Endothelial cell of umbilical vein (primary cell): Measurements from ENCODE around the gene ANK2. TPM values are rescaled to one million over a fixed set of nuclear protein-coding genes. Genes with fewer than 3 reads are reported as not detected.

Experiments used
- BruUV-seq: library from RNA; stranded (reverse); fragments of 400-500 nt; replicated peaks from 2 replicates; lab custom pipeline; 2021; lab: Mats Ljungman, UMichigan
- CTCF ChIA-PET: fragments of 300-600, 350-600 bp; sonication (Branson Sonifier 250); formaldehyde crosslinking; loops from one replicate; lab custom pipeline; 2021; ENCODE audit warnings: antibody characterized with exemption, inconsistent platforms; lab: Charles Lee
- POLR2A ChIA-PET: fragments of 300-600, 350-600 bp; sonication (Branson Sonifier 250); formaldehyde crosslinking; loops from one replicate; lab custom pipeline; 2021; ENCODE audit warnings: antibody characterized with exemption, inconsistent platforms; lab: Charles Lee
- DNase-seq: peaks from one replicate; pipeline ENCODE4 v3.0.0-alpha.2; 2011; ENCODE audit warnings: low read depth, low spot score
- FAIRE-seq: peaks from 2 replicates; lab custom pipeline; 2011; peaks lifted over from hg19 to GRCh38; lab: Jason Lieb, UNC
- H2AFZ ChIP-seq: 2 replicates; pipeline ENCODE4 v1.6.0; 2012; ENCODE audit warnings: low read depth, low read length, control low read depth, inconsistent platforms
- H3K27ac ChIP-seq: 2 replicates; pipeline ENCODE4 v1.5.1; 2011; ENCODE audit warnings: low read depth, mild to moderate bottlenecking, control low read depth, low read length, moderate library complexity; ENCODE audit not compliant: insufficient read depth
- H3K27me3 ChIP-seq, 2 experiments: 2 replicates each; pipeline versions ENCODE4 v1.6.0 to v1.6.1; 2011; ENCODE audit warnings: low read length in 2 of 2, mixed read lengths in 1 of 2; ENCODE audit not compliant: control insufficient read depth in 2 of 2, insufficient read depth in 2 of 2
- H3K36me3 ChIP-seq, 2 experiments: 2 replicates in 1 of 2; 3 replicates in 1 of 2; pipeline ENCODE4 v1.5.1; 2011; ENCODE audit warnings: low read length in 2 of 2, mild to moderate bottlenecking in 1 of 2, moderate library complexity in 1 of 2; ENCODE audit not compliant: control insufficient read depth in 2 of 2, insufficient read depth in 2 of 2; ENCODE audit errors: extremely low read depth in 1 of 2
- H3K4me1 ChIP-seq: 3 replicates; pipeline ENCODE4 v1.5.1; 2011; ENCODE audit warnings: mild to moderate bottlenecking, low read length; ENCODE audit not compliant: control insufficient read depth, insufficient read depth; ENCODE audit errors: extremely low read depth
- H3K4me2 ChIP-seq: 2 replicates; pipeline ENCODE4 v1.6.1; 2011; ENCODE audit warnings: low read length, control low read depth, mixed read lengths; ENCODE audit not compliant: insufficient read depth
- H3K4me3 ChIP-seq, 3 experiments: fragments of 200-600 bp in 1 of 3; sonication (generic), shearing (Covaris generic) in 1 of 3; replicated peaks in 1 of 3; 2 replicates each; pipeline ENCODE4 v1.5.1; 2011 to 2016; ENCODE audit warnings: control low read depth in 3 of 3, low read length in 3 of 3, mild to moderate bottlenecking in 2 of 3, inconsistent platforms in 1 of 3, low read depth in 1 of 3, moderate library complexity in 1 of 3; ENCODE audit not compliant: insufficient read depth in 1 of 3
- H3K79me2 ChIP-seq: 2 replicates; pipeline ENCODE4 v1.6.0; 2012; ENCODE audit warnings: low read length, inconsistent platforms; ENCODE audit not compliant: control insufficient read depth, insufficient read depth
- H3K9ac ChIP-seq: replicated peaks from 2 replicates; pipeline ENCODE3; 2011; ENCODE audit warnings: low read length, control low read depth; ENCODE audit not compliant: insufficient read depth; ENCODE audit errors: extremely low read depth
- H3K9me1 ChIP-seq: replicated peaks from 3 replicates; pipeline ENCODE4 v1.6.0; 2011; ENCODE audit warnings: mild to moderate bottlenecking, low read length; ENCODE audit not compliant: control insufficient read depth, insufficient read depth; ENCODE audit errors: extremely low read depth
- H3K9me3 ChIP-seq: replicated peaks from 2 replicates; pipeline ENCODE4 v1.5.1; 2012; ENCODE audit warnings: low read length, inconsistent platforms; ENCODE audit not compliant: control insufficient read depth, insufficient read depth
- H4K20me1 ChIP-seq: replicated peaks from 2 replicates; pipeline ENCODE3; 2011; ENCODE audit warnings: mild to moderate bottlenecking, low read length; ENCODE audit not compliant: control insufficient read depth, insufficient read depth; ENCODE audit errors: extremely low read depth
- EZH2 ChIP-seq: IDR thresholded peaks from 2 replicates; pipeline ENCODE4 v1.6.1; 2012; ENCODE audit warnings: borderline replicate concordance, low read depth, mild to moderate bottlenecking, moderate library complexity, low read length, inconsistent platforms; ENCODE audit not compliant: severe bottlenecking
- FOS ChIP-seq: IDR thresholded peaks from 2 replicates; pipeline ENCODE4 v1.6.1; 2011; ENCODE audit warnings: mild to moderate bottlenecking, low read length, moderate library complexity, borderline replicate concordance; ENCODE audit not compliant: insufficient read depth
- GATA2 ChIP-seq: IDR thresholded peaks from 2 replicates; pipeline ENCODE4 v1.7.0; 2011; ENCODE audit warnings: low read depth, mild to moderate bottlenecking, moderate library complexity, mixed read lengths, low read length; ENCODE audit not compliant: insufficient read length, insufficient read depth
- JUN ChIP-seq: IDR thresholded peaks from 2 replicates; pipeline ENCODE4 v1.6.1; 2011; ENCODE audit warnings: borderline replicate concordance, low read depth; ENCODE audit not compliant: insufficient read length, insufficient read depth
- MYC ChIP-seq: IDR thresholded peaks from one replicate; pipeline ENCODE4 v1.6.1; 2011; ENCODE audit warnings: mild to moderate bottlenecking, low read depth, low read length
- POLR2A ChIP-seq: IDR thresholded peaks from 2 replicates; pipeline ENCODE4 v1.6.1; 2012; ENCODE audit warnings: low read depth, mild to moderate bottlenecking, control low read depth, low read length
- POLR2AphosphoS5 ChIP-seq: IDR thresholded peaks from 2 replicates; pipeline ENCODE4 v1.6.1; 2012; ENCODE audit warnings: low read depth, mild to moderate bottlenecking, control low read depth, low read length, moderate library complexity; ENCODE audit not compliant: insufficient read depth
- dilution Hi-C: fragments of 300-500 bp; cut with MboI; formaldehyde crosslinking; loops from one replicate; pipeline ENCODE4 v1.15.0; 2019; ENCODE audit warnings: low sequenced_read_pairs; ENCODE audit not compliant: extremely low pct_ligation_motif_present
- intact Hi-C: fragments of 100-400 bp; cut with micrococcal nuclease; formaldehyde crosslinking; loops from one replicate; pipeline ENCODE4 v1.10.0; 2022
- polyA plus RNA-seq, 4 experiments: library from polyadenylated mRNA; depleted of rRNA in 3 of 4; stranded (reverse) in 3 of 4; unstranded in 1 of 4; fragments of >200 nt; gene quantifications; 2 replicates each; pipeline versions ENCODE4 v1.2.1 to v1.2.3, GENCODE V29; 2011 to 2012; ENCODE audit warnings: missing spikeins in 1 of 4
- total RNA-seq: library from RNA; stranded (reverse); gene quantifications from 2 replicates; pipeline ENCODE4 v1.2.3, GENCODE V29; 2021
- TF ChIP-seq, protein P1 (sequence below): IDR thresholded peaks from 2 replicates; pipeline ENCODE4 v1.6.1; 2011; ENCODE audit not compliant: insufficient read depth, insufficient read length
- TF ChIP-seq, protein P2 (sequence below), 2 donors: IDR thresholded peaks; 1 replicate in 1 of 2; 2 replicates in 1 of 2; pipeline ENCODE4 v1.5.1; 2011; ENCODE audit warnings: low read length in 2 of 2, mild to moderate bottlenecking in 2 of 2, moderate library complexity in 2 of 2, control low read depth in 1 of 2, inconsistent platforms in 1 of 2, low read depth in 1 of 2; ENCODE audit not compliant: insufficient read depth in 1 of 2; ENCODE audit errors: extremely low read depth in 1 of 2

The ANK2 gene
- total and polyA plus RNA-seq, 2 donors (not counting 3 experiments of a cell fraction or from before 2014, with no cell fraction given) = not detected

DNA sequence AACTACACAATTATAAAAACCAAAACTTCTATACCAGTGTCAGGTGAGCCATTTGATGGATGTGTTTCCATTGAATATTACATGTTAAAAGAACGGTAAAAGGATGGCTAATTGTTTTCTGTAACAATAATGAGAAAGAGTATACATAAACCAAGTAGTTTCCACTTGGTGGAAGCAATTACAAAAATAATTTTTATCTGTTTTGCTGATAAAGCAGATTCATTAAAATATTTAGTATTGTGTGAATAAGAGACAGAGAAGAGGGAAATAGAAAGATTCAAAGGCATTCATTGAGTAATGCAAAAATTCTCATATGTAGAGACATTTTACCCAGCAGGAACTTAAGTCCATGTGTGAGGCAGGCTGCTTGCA lies 95.7 kb downstream of the ANK2 start:
- POLR2A ChIA-PET = no interaction called here
- Histone ChIP-seq H3K27me3 (no peaks in the 10 kb centered on the region), H3K4me1 (no peaks in the 10 kb centered on the region), H4K20me1 (no peaks in the 10 kb centered on the region), H3K9me3 (no peaks in the 10 kb centered on the region), H3K79me2 (no peaks in the 10 kb centered on the region), H3K9ac (no peak overlapping the region), H2AFZ (no peak overlapping the region), H3K27ac (no peak overlapping the region), H3K4me3 (no peak overlapping the region), H3K36me3 (no peaks in the 10 kb centered on the region), H3K4me2 (no peak overlapping the region), H3K9me1 (no peaks in the 10 kb centered on the region)
- BruUV-seq = no TSS peak
- FAIRE-seq (no peak), DNase-seq (no peak)
- intact Hi-C loops (no loop called here), dilution Hi-C loops (no loop called here)
- TF ChIP-seq POLR2A = no peak
- no peak for TF ChIP-seq GATA2
- CTCF ChIA-PET = no interaction called here

DNA sequence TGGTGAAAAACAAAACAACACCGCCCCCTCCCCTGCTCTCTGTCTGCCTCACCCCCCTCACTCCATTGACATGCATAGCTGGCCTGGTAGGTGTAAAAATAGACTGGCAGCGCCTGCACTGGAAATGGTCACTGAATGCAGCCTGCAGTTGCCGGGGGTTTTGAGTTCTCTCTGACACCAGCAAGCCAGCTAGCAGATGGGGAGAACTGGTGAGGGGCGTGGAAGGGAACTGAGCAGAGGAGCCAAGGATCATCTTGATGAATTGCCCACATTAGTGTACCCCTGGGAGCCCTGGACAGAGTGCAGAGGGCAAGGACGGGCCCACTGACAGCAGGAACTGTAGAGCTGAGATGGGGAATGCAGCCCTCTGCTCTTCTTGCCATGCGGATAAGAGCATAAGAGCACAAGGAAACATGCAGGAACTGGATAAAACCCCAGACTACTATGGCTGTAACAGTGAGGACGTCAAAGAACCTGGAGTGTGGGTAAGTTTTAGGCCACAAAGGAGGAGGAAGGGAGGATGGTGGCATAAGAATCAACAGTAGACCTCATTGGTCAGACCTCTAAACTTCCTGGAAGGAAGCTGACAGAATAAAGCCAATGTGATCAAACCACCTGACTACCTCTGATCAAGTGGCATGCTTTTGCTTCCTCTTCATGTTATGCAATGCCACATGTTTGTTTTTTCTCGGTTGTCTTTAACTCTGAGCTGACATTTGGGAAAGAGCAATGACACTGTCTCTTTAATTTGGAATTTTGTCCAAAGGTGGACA lies 96.3 kb downstream of the ANK2 start:
- ChIA-PET POLR2A (no interaction called here), CTCF (interaction anchor here (0.5 to 1.3 kb wide), 2 partner anchors 12 kb away, joined by 3 to 4 read pairs; no protein-coding TSS in a partner anchor)
- no peak overlapping the region for H2AFZ ChIP-seq
- TF ChIP-seq FOS (no peak), EZH2 (no peak), GATA2 (no peak), POLR2AphosphoS5 (no peak), POLR2A (no peak), JUN (no peak), MYC (no peak)
- TF ChIP-seq, protein P1, sequence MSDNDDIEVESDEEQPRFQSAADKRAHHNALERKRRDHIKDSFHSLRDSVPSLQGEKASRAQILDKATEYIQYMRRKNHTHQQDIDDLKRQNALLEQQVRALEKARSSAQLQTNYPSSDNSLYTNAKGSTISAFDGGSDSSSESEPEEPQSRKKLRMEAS = no peak
- TF ChIP-seq, protein P2, sequence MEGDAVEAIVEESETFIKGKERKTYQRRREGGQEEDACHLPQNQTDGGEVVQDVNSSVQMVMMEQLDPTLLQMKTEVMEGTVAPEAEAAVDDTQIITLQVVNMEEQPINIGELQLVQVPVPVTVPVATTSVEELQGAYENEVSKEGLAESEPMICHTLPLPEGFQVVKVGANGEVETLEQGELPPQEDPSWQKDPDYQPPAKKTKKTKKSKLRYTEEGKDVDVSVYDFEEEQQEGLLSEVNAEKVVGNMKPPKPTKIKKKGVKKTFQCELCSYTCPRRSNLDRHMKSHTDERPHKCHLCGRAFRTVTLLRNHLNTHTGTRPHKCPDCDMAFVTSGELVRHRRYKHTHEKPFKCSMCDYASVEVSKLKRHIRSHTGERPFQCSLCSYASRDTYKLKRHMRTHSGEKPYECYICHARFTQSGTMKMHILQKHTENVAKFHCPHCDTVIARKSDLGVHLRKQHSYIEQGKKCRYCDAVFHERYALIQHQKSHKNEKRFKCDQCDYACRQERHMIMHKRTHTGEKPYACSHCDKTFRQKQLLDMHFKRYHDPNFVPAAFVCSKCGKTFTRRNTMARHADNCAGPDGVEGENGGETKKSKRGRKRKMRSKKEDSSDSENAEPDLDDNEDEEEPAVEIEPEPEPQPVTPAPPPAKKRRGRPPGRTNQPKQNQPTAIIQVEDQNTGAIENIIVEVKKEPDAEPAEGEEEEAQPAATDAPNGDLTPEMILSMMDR (IDR thresholded peaks at IDR 0.05; ENCODE audit: extremely low read depth in 1 of 2, insufficient read depth in 1 of 2, low read depth in 1 of 2, low read length in 2 of 2) = no peak
- no peaks in the 10 kb centered on the region for H3K79me2 ChIP-seq
- H3K4me3 ChIP-seq = no peak overlapping the region
- H3K4me2 ChIP-seq = no peak overlapping the region
- H3K36me3 ChIP-seq = no peaks in the 10 kb centered on the region
- no peak for FAIRE-seq
- intact Hi-C loops = no loop called here
- no peaks in the 10 kb centered on the region for H3K27me3 ChIP-seq
- no peaks in the 10 kb centered on the region for H3K9me3 ChIP-seq
- H3K9ac ChIP-seq = no peak overlapping the region
- H3K4me1 ChIP-seq = no peaks in the 10 kb centered on the region
- no peaks in the 10 kb centered on the region for H3K9me1 ChIP-seq
- no TSS peak for BruUV-seq
- H4K20me1 ChIP-seq = no peaks in the 10 kb centered on the region
- no peak overlapping the region for H3K27ac ChIP-seq
- no peak for DNase-seq
- dilution Hi-C loops = no loop called here
